Tibial nerve (tissue), 4 donors: ENCODE measurements around the gene ATP6AP1.

Experiments
- CTCF ChIP-seq, 5 experiments: fragments of 200-600 bp in 3 of 5; fragments of 450-650 bp in 2 of 5; sonication (generic) in 3 of 5; IDR thresholded peaks; one replicate each; pipeline ENCODE4 v1.5.1; 2016 to 2019; ENCODE audit warnings: antibody characterized with exemption in 5 of 5, mild to moderate bottlenecking in 3 of 5, moderate library complexity in 2 of 5
- EP300 ChIP-seq, 2 donors: sonication (generic); formaldehyde crosslinking; IDR thresholded peaks; one replicate each; pipeline ENCODE4 v1.6.1; 2017; ENCODE audit warnings: antibody characterized with exemption in 2 of 2, mild to moderate bottlenecking in 1 of 2
- POLR2A ChIP-seq, 2 donors: fragments of 450-650 bp; IDR thresholded peaks; one replicate each; pipeline ENCODE4 v1.6.1; 2017; ENCODE audit warnings: antibody characterized with exemption in 2 of 2, mild to moderate bottlenecking in 2 of 2, moderate library complexity in 2 of 2

GRCh38 chrX:154401918-154402621 lies 26.4 kb upstream of the ATP6AP1 start:
- TF ChIP-seq CTCF (IDR thresholded peaks at IDR 0.05) (no peak), POLR2A (IDR thresholded peaks at IDR 0.05) (no peak), EP300 (IDR thresholded peaks at IDR 0.05) (no peak)
